Measurements from ENCODE around the gene TROAP. TPM values are rescaled to one million over a fixed set of nuclear protein-coding genes. Genes with fewer than 3 reads are reported as not detected.

TROAP gene
- total and polyA plus RNA-seq, 2 experiments from 2014 or later: 46.4 to 47.5 TPM

DNA sequence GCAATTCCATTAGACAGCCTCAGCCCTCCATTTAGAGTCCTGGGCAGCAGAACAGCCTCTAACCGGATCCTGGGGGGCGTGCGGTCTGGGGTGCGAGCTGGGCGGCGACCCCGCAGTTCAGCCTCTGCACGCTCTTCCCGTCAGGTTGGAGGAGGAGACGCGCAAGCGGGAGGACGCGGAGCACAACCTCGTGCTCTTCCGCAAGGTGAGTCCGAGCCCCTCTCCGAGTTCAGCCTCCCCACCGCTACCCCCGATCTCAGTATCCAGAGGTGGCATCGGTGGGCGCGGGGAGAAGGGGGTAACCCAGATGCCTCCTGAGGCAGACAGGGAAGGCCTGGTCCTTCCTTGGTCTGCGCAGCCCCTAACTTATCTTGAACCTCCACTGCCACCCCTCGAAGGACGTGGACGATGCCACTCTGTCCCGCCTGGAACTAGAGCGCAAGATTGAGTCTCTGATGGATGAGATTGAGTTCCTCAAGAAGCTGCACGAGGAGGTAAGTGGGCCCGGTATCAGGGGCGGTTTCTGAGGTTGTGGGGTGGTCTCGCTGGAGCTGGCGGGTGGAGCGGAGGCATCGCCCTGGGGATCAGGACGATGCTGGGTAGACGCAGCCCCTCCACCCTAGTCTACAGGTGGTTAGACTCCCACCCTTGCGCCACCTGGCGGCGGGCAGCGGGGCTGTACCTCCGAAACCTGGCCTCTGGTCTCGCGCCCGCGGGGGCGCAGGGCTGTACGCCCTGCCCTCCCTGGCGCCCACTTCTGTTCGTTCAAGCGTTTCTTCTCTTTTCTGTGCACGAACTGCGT is 26.8 kb upstream of the TROAP start:
- TF ChIP-seq EZH2 (IDR thresholded peaks at IDR 0.05; ENCODE audit: low read depth, unreplicated experiment) (peak; percentile 80), CREB1 (CRISPR knock-in tag; IDR thresholded peaks at IDR 0.05; ENCODE audit: low read depth) (peak; percentile 28; the same call in 1 of the 2 replicates), ETS1 (IDR thresholded peaks at IDR 0.05) (no peak)
- TF ChIP-seq, protein P1, sequence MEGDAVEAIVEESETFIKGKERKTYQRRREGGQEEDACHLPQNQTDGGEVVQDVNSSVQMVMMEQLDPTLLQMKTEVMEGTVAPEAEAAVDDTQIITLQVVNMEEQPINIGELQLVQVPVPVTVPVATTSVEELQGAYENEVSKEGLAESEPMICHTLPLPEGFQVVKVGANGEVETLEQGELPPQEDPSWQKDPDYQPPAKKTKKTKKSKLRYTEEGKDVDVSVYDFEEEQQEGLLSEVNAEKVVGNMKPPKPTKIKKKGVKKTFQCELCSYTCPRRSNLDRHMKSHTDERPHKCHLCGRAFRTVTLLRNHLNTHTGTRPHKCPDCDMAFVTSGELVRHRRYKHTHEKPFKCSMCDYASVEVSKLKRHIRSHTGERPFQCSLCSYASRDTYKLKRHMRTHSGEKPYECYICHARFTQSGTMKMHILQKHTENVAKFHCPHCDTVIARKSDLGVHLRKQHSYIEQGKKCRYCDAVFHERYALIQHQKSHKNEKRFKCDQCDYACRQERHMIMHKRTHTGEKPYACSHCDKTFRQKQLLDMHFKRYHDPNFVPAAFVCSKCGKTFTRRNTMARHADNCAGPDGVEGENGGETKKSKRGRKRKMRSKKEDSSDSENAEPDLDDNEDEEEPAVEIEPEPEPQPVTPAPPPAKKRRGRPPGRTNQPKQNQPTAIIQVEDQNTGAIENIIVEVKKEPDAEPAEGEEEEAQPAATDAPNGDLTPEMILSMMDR (conservative IDR thresholded peaks at IDR 0.05; ENCODE audit: low read depth in 2 of 2): peak; percentile 79 to 80
- H3K9me3 Mint-ChIP-seq: no peaks in the 10 kb centered on the region
- H3K4me2 ChIP-seq: peak overlapping the region; percentile 87
- peak; percentile 78 for DNase-seq (ENCODE audit: low spot score)
- no peaks in the 10 kb centered on the region for H3K9me2 ChIP-seq (ENCODE audit: insufficient read depth)
- no peak overlapping the region for H3K27ac ChIP-seq (ENCODE audit: low read depth)
- H3K36me3 Mint-ChIP-seq (ENCODE audit: low read depth): no peaks in the 10 kb centered on the region; the same call in 2 of the 3 replicates
- peaks cover 79% of the 10 kb centered on the region for H3K27me3 Mint-ChIP-seq (ENCODE audit: insufficient read depth, low read depth, poor library complexity)
- H3K4me1 ChIP-seq (ENCODE audit: insufficient read depth): peaks cover 25% of the 10 kb centered on the region
- peak; percentile 71 for ATAC-seq
- H3K4me3 Mint-ChIP-seq: peak overlapping the region; percentile 62
- H3K4me1 Mint-ChIP-seq: peaks cover 22% of the 10 kb centered on the region; the same call in 2 of the 3 replicates
- H3K4me3 ChIP-seq: peak overlapping the region; percentile 68
- no peaks in the 10 kb centered on the region for H3K36me3 ChIP-seq (ENCODE audit: insufficient read depth)
- H3K79me2 ChIP-seq (replicated peaks; ENCODE audit: insufficient read depth): no peaks in the 10 kb centered on the region
- H2AFZ ChIP-seq: peak overlapping the region; percentile 99; the same call in 1 of the 2 replicates
- no peaks in the 10 kb centered on the region for H4K20me1 ChIP-seq (replicated peaks; ENCODE audit: insufficient read depth)
- H3K27ac Mint-ChIP-seq: no peak overlapping the region
- H3K27me3 ChIP-seq (ENCODE audit: insufficient read depth): peaks cover 84% of the 10 kb centered on the region
- peaks cover 9% of the 10 kb centered on the region; the same call in 1 of the 2 replicates for H3F3A ChIP-seq (replicated peaks; ENCODE audit: low read depth)

GRCh38 chr12:49296836-49297694 is 26.0 kb upstream of the TROAP start:
- H3K9me3 Mint-ChIP-seq: no peaks in the 10 kb centered on the region
- H3K4me3 ChIP-seq: peak overlapping the region; percentile 68
- H3K4me1 Mint-ChIP-seq: peaks cover 22% of the 10 kb centered on the region; the same call in 2 of the 3 replicates
- no peaks in the 10 kb centered on the region; the same call in 2 of the 3 replicates for H3K36me3 Mint-ChIP-seq (ENCODE audit: low read depth)
- no peaks in the 10 kb centered on the region for H3K36me3 ChIP-seq (ENCODE audit: insufficient read depth)
- peak; percentile 84 for DNase-seq (ENCODE audit: low spot score)
- no peaks in the 10 kb centered on the region for H4K20me1 ChIP-seq (replicated peaks; ENCODE audit: insufficient read depth)
- ATAC-seq: peak; percentile 56
- no peaks in the 10 kb centered on the region for H3K9me2 ChIP-seq (ENCODE audit: insufficient read depth)
- H3K27ac Mint-ChIP-seq: no peak overlapping the region
- H3K4me2 ChIP-seq: peak overlapping the region; percentile 87
- H3K27me3 ChIP-seq (ENCODE audit: insufficient read depth): peaks cover 76% of the 10 kb centered on the region
- peaks cover 9% of the 10 kb centered on the region; the same call in 1 of the 2 replicates for H3F3A ChIP-seq (replicated peaks; ENCODE audit: low read depth)
- peaks cover 25% of the 10 kb centered on the region for H3K4me1 ChIP-seq (ENCODE audit: insufficient read depth)
- H3K79me2 ChIP-seq (replicated peaks; ENCODE audit: insufficient read depth): no peaks in the 10 kb centered on the region
- peak overlapping the region; percentile 99 for H2AFZ ChIP-seq
- H3K27ac ChIP-seq (ENCODE audit: low read depth): no peak overlapping the region
- peak overlapping the region; percentile 63 for H3K4me3 Mint-ChIP-seq
- H3K27me3 Mint-ChIP-seq (ENCODE audit: insufficient read depth, low read depth, poor library complexity): peaks cover 73% of the 10 kb centered on the region
- TF ChIP-seq EZH2 (IDR thresholded peaks at IDR 0.05; ENCODE audit: low read depth, unreplicated experiment): peak; percentile 74
- TF ChIP-seq EZH2phosphoT487 (IDR thresholded peaks at IDR 0.05; ENCODE audit: unreplicated experiment): peak; percentile 42
- TF ChIP-seq ZNF462 (CRISPR knock-in tag; IDR thresholded peaks at IDR 0.05): no peak
- TF ChIP-seq ZNF114 (CRISPR knock-in tag; IDR thresholded peaks at IDR 0.05): no peak
